ENCODE data around the gene LRRC8B. TPM values are rescaled to one million over a fixed set of nuclear protein-coding genes. Genes with fewer than 3 reads are reported as not detected.

LRRC8B gene
- polyA plus RNA-seq, 1 donor (not counting 4 experiments of a cell fraction or from before 2014, with no cell fraction given), result 1.5 TPM

GRCh38 chr1:89608319-89608983, 83.8 kb downstream of the LRRC8B start:
- DNase-seq (ENCODE audit: low read depth, low spot score) (no peak), FAIRE-seq (no peak)
- H4K20me1 ChIP-seq (ENCODE audit: control insufficient read depth, extremely low read depth, insufficient read depth, low read length), result no peaks in the 10 kb centered on the region
- H3K9me1 ChIP-seq (ENCODE audit: control insufficient read depth, extremely low read depth, insufficient read depth, low read length), result no peaks in the 10 kb centered on the region
- no peak overlapping the region for H3K27ac ChIP-seq (ENCODE audit: control insufficient read depth, insufficient read depth, low read length)
- H3K9ac ChIP-seq (ENCODE audit: control insufficient read depth, extremely low read depth, insufficient read depth, low read length), result no peak overlapping the region
- TF ChIP-seq CTCF (optimal IDR thresholded peaks at IDR 0.05 in 1 of 3, IDR thresholded peaks at IDR 0.05 in 1 of 3, conservative IDR thresholded peaks at IDR 0.05 in 1 of 3; ENCODE audit: extremely low read depth in 1 of 3, insufficient read depth in 2 of 3, low read length in 3 of 3), result no peak
- TF ChIP-seq EZH2 (IDR thresholded peaks at IDR 0.05; ENCODE audit: low read length), result no peak
- H3K27me3 ChIP-seq (ENCODE audit: control insufficient read depth, extremely low read depth, insufficient read depth, low read length), result no peaks in the 10 kb centered on the region
- dilution Hi-C loops (cut with MboI; ENCODE audit: extremely low pct_ligation_motif_present, low sequenced_read_pairs), result no loop called here
- peak overlapping the region; percentile 54 for H3K4me2 ChIP-seq (ENCODE audit: control insufficient read depth, extremely low read depth, insufficient read depth, low read depth, low read length)
- no peaks in the 10 kb centered on the region for H3K79me2 ChIP-seq (ENCODE audit: control insufficient read depth, insufficient read depth, low read length)
- no peaks in the 10 kb centered on the region for H3K36me3 ChIP-seq (ENCODE audit: control insufficient read depth in 2 of 2, extremely low read depth in 1 of 2, insufficient read depth in 2 of 2, low read length in 2 of 2)
- peaks cover 32% of the 10 kb centered on the region for H3K4me1 ChIP-seq (ENCODE audit: control insufficient read depth, extremely low read depth, insufficient read depth, low read length)
- peak overlapping the region in 1 of 3 experiments; percentile 21 for H3K4me3 ChIP-seq (ENCODE audit: control insufficient read depth in 2 of 3, extremely low read depth in 1 of 3, insufficient read depth in 2 of 3, low read depth in 1 of 3, low read length in 3 of 3)
- no peaks in the 10 kb centered on the region for H3K9me3 ChIP-seq (ENCODE audit: control insufficient read depth, low read depth, low read length)
- H2AFZ ChIP-seq (ENCODE audit: control insufficient read depth, low read length), result peak overlapping the region; percentile 20

- H3K79me2 ChIP-seq (ENCODE audit: control insufficient read depth, insufficient read depth, low read length), result no peaks in the 10 kb centered on the region
- no peaks in the 10 kb centered on the region for H4K20me1 ChIP-seq (ENCODE audit: control insufficient read depth, extremely low read depth, insufficient read depth, low read length)
- H2AFZ ChIP-seq (ENCODE audit: control insufficient read depth, low read length), result peak overlapping the region; percentile 60
- no peaks in the 10 kb centered on the region for H3K9me3 ChIP-seq (ENCODE audit: control insufficient read depth, low read depth, low read length)
- no peak overlapping the region for H3K9ac ChIP-seq (ENCODE audit: control insufficient read depth, extremely low read depth, insufficient read depth, low read length)
- H3K27me3 ChIP-seq (ENCODE audit: control insufficient read depth, extremely low read depth, insufficient read depth, low read length), result no peaks in the 10 kb centered on the region
- H3K4me1 ChIP-seq (ENCODE audit: control insufficient read depth, extremely low read depth, insufficient read depth, low read length), result peaks cover 25% of the 10 kb centered on the region
- FAIRE-seq (no peak), DNase-seq (ENCODE audit: low read depth, low spot score) (no peak)
- no peaks in the 10 kb centered on the region for H3K36me3 ChIP-seq (ENCODE audit: control insufficient read depth in 2 of 2, extremely low read depth in 1 of 2, insufficient read depth in 2 of 2, low read length in 2 of 2)
- TF ChIP-seq CTCF (optimal IDR thresholded peaks at IDR 0.05 in 1 of 3, IDR thresholded peaks at IDR 0.05 in 1 of 3, conservative IDR thresholded peaks at IDR 0.05 in 1 of 3; ENCODE audit: extremely low read depth in 1 of 3, insufficient read depth in 2 of 3, low read length in 3 of 3), result no peak
- no peak for TF ChIP-seq EZH2 (IDR thresholded peaks at IDR 0.05; ENCODE audit: low read length)
- H3K27ac ChIP-seq (ENCODE audit: control insufficient read depth, insufficient read depth, low read length), result no peak overlapping the region
- dilution Hi-C loops (cut with MboI; ENCODE audit: extremely low pct_ligation_motif_present, low sequenced_read_pairs), result no loop called here
- H3K9me1 ChIP-seq (ENCODE audit: control insufficient read depth, extremely low read depth, insufficient read depth, low read length), result no peaks in the 10 kb centered on the region
- peak overlapping the region; percentile 54 for H3K4me2 ChIP-seq (ENCODE audit: control insufficient read depth, extremely low read depth, insufficient read depth, low read depth, low read length)
- peak overlapping the region in 1 of 3 experiments; percentile 21 for H3K4me3 ChIP-seq (ENCODE audit: control insufficient read depth in 2 of 3, extremely low read depth in 1 of 3, insufficient read depth in 2 of 3, low read depth in 1 of 3, low read length in 3 of 3)
Measured at GRCh38 chr1:89608984-89609725, 84.5 kb downstream of the LRRC8B start.
